H9 (cell line): ENCODE results near the gene AQP12A. TPM values are rescaled to one million over a fixed set of nuclear protein-coding genes. Genes with fewer than 3 reads are reported as not detected.
"Not testable (repeated sequence)": the region's sequence is repeated elsewhere in the genome, so short reads cannot be mapped to it uniquely, and the experiment has no call there.

Source experiments
- DNase-seq: peaks from one replicate; pipeline ENCODE4 v3.0.0-alpha.2; 2017
- H2AFZ ChIP-seq: one replicate; pipeline ENCODE4 v1.6.1; 2013; ENCODE audit warnings: mild to moderate bottlenecking, low read length, control low read depth, moderate library complexity
- H2AK5ac ChIP-seq: 2 replicates; pipeline ENCODE4 v1.6.1; 2013; ENCODE audit warnings: low read length, control low read depth, mixed read lengths; ENCODE audit not compliant: insufficient read length
- H2BK120ac ChIP-seq: one replicate; pipeline ENCODE4 v1.6.1; 2013; ENCODE audit warnings: low read depth, mild to moderate bottlenecking, low read length, control low read depth, inconsistent platforms; ENCODE audit not compliant: poor library complexity, severe bottlenecking
- H2BK12ac ChIP-seq: 2 replicates; pipeline ENCODE4 v1.6.1; 2013; ENCODE audit warnings: low read length, control low read depth, mixed read lengths, low read depth; ENCODE audit not compliant: insufficient read length
- H2BK15ac ChIP-seq: 2 replicates; pipeline ENCODE4 v1.6.1; 2013; ENCODE audit warnings: low read depth, low read length, control low read depth
- H2BK20ac ChIP-seq: one replicate; pipeline ENCODE4 v1.6.1; 2013; ENCODE audit warnings: low read depth, mild to moderate bottlenecking, low read length, control low read depth, inconsistent platforms; ENCODE audit not compliant: poor library complexity, severe bottlenecking
- H2BK5ac ChIP-seq: 2 replicates; pipeline ENCODE4 v1.6.1; 2013; ENCODE audit warnings: low read length, control low read depth, mixed read lengths; ENCODE audit not compliant: insufficient read length
- H3K14ac ChIP-seq: 2 replicates; pipeline ENCODE4 v1.6.1; 2013; ENCODE audit warnings: low read length, control low read depth; ENCODE audit not compliant: insufficient read depth
- H3K18ac ChIP-seq: 2 replicates; pipeline ENCODE4 v1.6.1; 2013; ENCODE audit warnings: low read depth, mild to moderate bottlenecking, mixed read lengths, low read length, control low read depth; ENCODE audit not compliant: insufficient read length
- H3K23ac ChIP-seq: 2 replicates; pipeline ENCODE4 v1.6.1; 2013; ENCODE audit warnings: low read length, control low read depth, mixed read lengths, low read depth; ENCODE audit not compliant: insufficient read length
- H3K23me2 ChIP-seq: 2 replicates; pipeline ENCODE4 v1.6.1; 2013; ENCODE audit warnings: low read depth, mild to moderate bottlenecking, mixed read lengths, low read length, control low read depth; ENCODE audit not compliant: insufficient read length, poor library complexity, severe bottlenecking
- H3K27ac ChIP-seq: 2 replicates; pipeline ENCODE4 v1.5.1; 2013; ENCODE audit warnings: low read length, control low read depth, mixed read lengths, low read depth; ENCODE audit not compliant: insufficient read length
- H3K27me3 ChIP-seq: 2 replicates; pipeline ENCODE4 v1.6.1; 2013; ENCODE audit warnings: low read length, control low read depth, inconsistent platforms; ENCODE audit not compliant: insufficient read depth
- H3K4ac ChIP-seq: 2 replicates; pipeline ENCODE4 v1.6.1; 2013; ENCODE audit warnings: low read depth, mild to moderate bottlenecking, control low read depth, inconsistent platforms, low read length, moderate library complexity
- H3K4me1 ChIP-seq: 2 replicates; pipeline ENCODE4 v1.6.1; 2013; ENCODE audit warnings: low read length, control low read depth, inconsistent platforms; ENCODE audit not compliant: insufficient read depth
- H3K4me2 ChIP-seq: 2 replicates; pipeline ENCODE4 v1.6.1; 2013; ENCODE audit warnings: low read length, control low read depth, mixed read lengths; ENCODE audit not compliant: insufficient read length, insufficient read depth
- H3K56ac ChIP-seq: 2 replicates; pipeline ENCODE4 v1.6.1; 2013; ENCODE audit warnings: low read depth, mild to moderate bottlenecking, mixed read lengths, low read length, control low read depth; ENCODE audit not compliant: insufficient read length
- H3K79me1 ChIP-seq: 2 replicates; pipeline ENCODE4 v1.6.1; 2013; ENCODE audit warnings: low read depth, mild to moderate bottlenecking, moderate library complexity, low read length, control low read depth, inconsistent platforms; ENCODE audit not compliant: insufficient read depth, poor library complexity, severe bottlenecking
- H3K79me2 ChIP-seq: 2 replicates; pipeline ENCODE4 v1.6.1; 2013; ENCODE audit warnings: low read length, control low read depth, inconsistent platforms; ENCODE audit not compliant: insufficient read depth
- H3K9ac ChIP-seq: 2 replicates; pipeline ENCODE4 v1.6.1; 2013; ENCODE audit warnings: low read length, control low read depth, mixed read lengths; ENCODE audit not compliant: insufficient read length; ENCODE audit errors: extremely low read depth
- H3K9me3 ChIP-seq: one replicate; pipeline ENCODE4 v1.6.1; 2013; ENCODE audit warnings: low read depth, low read length, inconsistent platforms; ENCODE audit not compliant: control insufficient read depth
- H3T11ph ChIP-seq: one replicate; pipeline ENCODE4 v1.6.1; 2013; ENCODE audit warnings: mild to moderate bottlenecking, low read length, control low read depth, inconsistent platforms
- H4K20me1 ChIP-seq: one replicate; pipeline ENCODE4 v1.6.1; 2013; ENCODE audit not compliant: control insufficient read depth, insufficient read length, insufficient read depth
- H4K5ac ChIP-seq: 2 replicates; pipeline ENCODE4 v1.6.1; 2013; ENCODE audit warnings: low read depth, mild to moderate bottlenecking, mixed read lengths, low read length, control low read depth; ENCODE audit not compliant: insufficient read length
- H4K8ac ChIP-seq: replicated peaks from 2 replicates; pipeline ENCODE4 v1.6.1; 2013; ENCODE audit warnings: low read length, control low read depth, mixed read lengths, low read depth; ENCODE audit not compliant: insufficient read length
- H4K91ac ChIP-seq: 2 replicates; pipeline ENCODE4 v1.6.1; 2013; ENCODE audit warnings: low read depth, mild to moderate bottlenecking, moderate library complexity, mixed read lengths, low read length, control low read depth; ENCODE audit not compliant: insufficient read length
- H3K27ac Mint-ChIP-seq, 3 experiments: 2 replicates in 2 of 3; 3 replicates in 1 of 3; pipeline ENCODE4 v1.8.0; 2020 to 2021; ENCODE audit warnings: mixed read lengths in 3 of 3, mild to moderate bottlenecking in 1 of 3, moderate library complexity in 1 of 3
- H3K27me3 Mint-ChIP-seq: 2 replicates; pipeline ENCODE4 v1.8.0; 2021; ENCODE audit warnings: low read depth, mild to moderate bottlenecking, moderate library complexity, mixed read lengths
- H3K36me3 Mint-ChIP-seq, 3 experiments: 2 replicates in 2 of 3; 3 replicates in 1 of 3; pipeline ENCODE4 v1.8.0; 2020 to 2021; ENCODE audit warnings: low read depth in 3 of 3, mixed read lengths in 3 of 3; ENCODE audit not compliant: insufficient read depth in 1 of 3
- H3K4me1 Mint-ChIP-seq, 2 experiments: 2 replicates each; pipeline ENCODE4 v1.8.0; 2020; ENCODE audit warnings: mixed read lengths in 2 of 2
- H3K4me3 Mint-ChIP-seq, 2 experiments: 2 replicates in 1 of 2; 3 replicates in 1 of 2; pipeline ENCODE4 v1.8.0; 2020 to 2021; ENCODE audit warnings: mild to moderate bottlenecking in 2 of 2, mixed read lengths in 2 of 2, moderate library complexity in 1 of 2
- H3K9me3 Mint-ChIP-seq, 2 experiments: 2 replicates in 1 of 2; 3 replicates in 1 of 2; pipeline ENCODE4 v1.8.0; 2020; ENCODE audit warnings: mild to moderate bottlenecking in 2 of 2, mixed read lengths in 2 of 2, moderate library complexity in 1 of 2
- WGBS: extraction: QIAGEN DNeasy Blood & Tissue Kit; methylation state at CpG from one replicate; pipeline ENCODE4 v1.1.7; 2013; ENCODE audit warnings: missing lambda C conversion rate, low lambda C conversion rate, mixed read lengths; ENCODE audit not compliant: insufficient read length; ENCODE audit errors: extremely low coverage; 5-methylcytosine and 5-hydroxymethylcytosine counted together
- total RNA-seq: library from RNA; stranded (reverse); gene quantifications from 2 replicates; pipeline ENCODE4 v1.2.1, GENCODE V29; 2021

The AQP12A gene
- total RNA-seq, 1 experiment from 2014 or later: not detected

DNA sequence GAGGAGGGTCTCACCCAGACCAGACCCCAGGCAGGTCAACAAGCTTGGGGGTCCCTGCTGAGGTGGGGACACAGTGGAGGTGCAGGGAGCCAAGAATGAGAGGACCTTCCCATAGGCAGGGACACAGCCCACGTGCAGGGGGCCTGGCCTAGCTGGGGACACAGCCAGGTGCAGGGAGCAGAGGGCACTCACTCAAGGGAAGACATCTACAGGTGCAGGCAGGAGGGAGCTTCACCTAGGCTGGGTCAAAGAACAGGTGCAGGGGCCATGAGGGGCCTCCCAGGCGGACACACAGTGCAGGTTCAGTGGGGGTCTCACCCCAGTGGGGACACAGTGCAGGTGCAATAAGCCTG lies 615 bp upstream of the AQP12A start:
- H3K23me2 ChIP-seq, H2AFZ ChIP-seq, H3K27me3 ChIP-seq, H3K27ac ChIP-seq, H3K4me3 Mint-ChIP-seq, H3K36me3 Mint-ChIP-seq, H2BK15ac ChIP-seq, H3K23ac ChIP-seq, H3K27me3 Mint-ChIP-seq, H3K79me2 ChIP-seq, H3K4me1 Mint-ChIP-seq, H2BK20ac ChIP-seq, H3K79me1 ChIP-seq, H3K9ac ChIP-seq, H4K8ac ChIP-seq, H4K5ac ChIP-seq, H2AK5ac ChIP-seq, H3K9me3 Mint-ChIP-seq, H4K20me1 ChIP-seq, H3T11ph ChIP-seq, H4K91ac ChIP-seq, H2BK12ac ChIP-seq, H3K4ac ChIP-seq, H3K4me1 ChIP-seq, H2BK120ac ChIP-seq, H3K27ac Mint-ChIP-seq, H2BK5ac ChIP-seq, H3K9me3 ChIP-seq, DNase-seq, H3K4me2 ChIP-seq, H3K56ac ChIP-seq, H3K18ac ChIP-seq, H3K14ac ChIP-seq: not testable (repeated sequence)
- WGBS: no CpG with 5 or more reads among the region's 2 CpGs

- H3K4me1 ChIP-seq, H3K27ac ChIP-seq, H3K4me2 ChIP-seq, H3K79me1 ChIP-seq, DNase-seq, H4K8ac ChIP-seq, H3K14ac ChIP-seq, H3K9ac ChIP-seq, H2BK20ac ChIP-seq, H3K23me2 ChIP-seq, H2AFZ ChIP-seq, H3K4me1 Mint-ChIP-seq, H2AK5ac ChIP-seq, H3K56ac ChIP-seq, H2BK12ac ChIP-seq, H2BK120ac ChIP-seq, H4K20me1 ChIP-seq, H4K5ac ChIP-seq, H3K9me3 Mint-ChIP-seq, H3K4me3 Mint-ChIP-seq, H3K18ac ChIP-seq, H3K27me3 ChIP-seq, H2BK5ac ChIP-seq, H3K9me3 ChIP-seq, H3K79me2 ChIP-seq, H3K23ac ChIP-seq, H2BK15ac ChIP-seq, H4K91ac ChIP-seq, H3T11ph ChIP-seq, H3K4ac ChIP-seq, H3K27me3 Mint-ChIP-seq, H3K36me3 Mint-ChIP-seq, H3K27ac Mint-ChIP-seq: not testable (repeated sequence)
- WGBS: no CpG with 5 or more reads among the region's 34 CpGs
Observed at GRCh38 chr2:240692583-240693561, 1.2 kb downstream of the AQP12A start.
